ENCODE data around the gene P4HA3.

P4HA3 gene

GRCh38 chr11:74316772-74317505 lies 5.5 kb upstream of the P4HA3 start:
- DNase-seq = no peak

- peak; percentile 60 to 85 (median 76) for DNase-seq
These were observed 886 bp upstream of the P4HA3 start for GRCh38 chr11:74312326-74312725.

DNA sequence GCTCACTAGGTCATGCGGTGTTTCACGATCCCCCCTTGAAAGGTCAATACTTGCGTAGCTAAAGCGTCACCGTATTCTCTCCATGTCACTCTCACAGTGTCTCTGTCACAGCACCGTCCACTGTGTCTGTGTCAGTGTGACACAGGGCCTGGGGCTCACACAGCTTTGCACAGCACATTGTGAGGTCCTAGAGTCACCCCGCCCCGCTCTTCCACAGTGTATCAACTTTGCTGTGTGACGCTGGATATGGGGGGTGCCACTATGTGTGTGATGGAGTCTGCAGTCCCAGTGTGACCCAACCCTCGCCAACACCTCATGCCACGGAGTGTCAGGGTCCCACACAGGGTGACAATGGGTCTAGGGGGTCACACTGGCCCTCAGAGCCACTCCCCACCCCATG lies 583 bp downstream of the P4HA3 start:
- no peak for DNase-seq

DNA sequence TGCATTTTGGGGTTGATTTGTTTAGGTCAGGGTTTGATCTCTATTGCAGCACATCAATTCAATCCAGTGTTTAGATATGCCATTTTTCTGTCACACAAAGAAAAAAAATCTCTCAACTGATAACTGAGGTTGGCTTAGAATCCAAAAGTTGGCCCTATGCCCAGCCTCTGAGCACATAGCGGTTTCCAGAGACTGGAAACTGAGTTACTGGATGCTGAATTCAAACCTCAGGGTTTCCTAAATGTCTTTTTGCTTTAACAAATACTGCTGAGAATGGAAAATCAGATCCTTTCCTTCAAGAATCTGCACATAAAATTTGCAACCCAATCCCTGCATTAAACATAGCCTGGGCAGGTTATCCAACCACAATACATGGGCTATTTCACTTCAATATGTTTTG lies 4.0 kb downstream of the P4HA3 start:
- DNase-seq = no peak

DNA sequence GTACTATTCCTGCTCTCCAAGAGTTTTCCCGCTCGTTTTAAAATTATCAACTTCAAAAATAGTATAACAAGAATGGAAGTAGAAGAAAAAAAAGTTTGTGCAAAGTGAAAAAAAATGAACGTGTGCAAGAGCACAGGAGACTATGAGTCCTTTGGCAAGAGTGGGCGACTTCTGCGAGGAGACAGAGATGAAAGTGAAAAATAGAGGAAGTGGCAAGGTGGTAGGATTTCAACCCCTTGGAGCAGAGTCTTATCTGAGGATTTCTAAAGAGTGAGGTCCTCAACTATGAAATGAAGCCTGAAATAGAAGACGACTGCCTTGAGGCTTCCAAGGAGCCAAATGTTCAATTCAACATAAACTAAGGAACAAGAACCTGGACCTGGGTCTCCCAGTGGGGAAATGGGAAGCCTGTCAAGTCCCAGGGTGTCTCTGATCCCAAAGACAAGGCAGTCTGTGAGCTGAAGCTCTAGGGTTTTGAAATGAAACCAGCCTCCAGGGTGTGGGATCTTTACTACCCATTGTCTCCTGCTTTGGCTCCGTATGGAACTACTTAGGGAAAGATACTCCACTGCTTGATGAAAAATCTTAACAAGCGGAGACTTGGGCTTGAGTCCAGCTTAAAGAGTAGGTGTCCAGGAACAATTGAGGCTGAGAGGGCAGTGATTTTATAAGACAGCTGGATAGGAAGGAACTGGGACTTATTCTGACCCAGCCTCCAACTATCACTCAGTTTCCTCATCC lies 4.8 kb downstream of the P4HA3 start:
- DNase-seq = peak in 3 of 4 experiments; percentile 39 to 59 (median 50)

DNA sequence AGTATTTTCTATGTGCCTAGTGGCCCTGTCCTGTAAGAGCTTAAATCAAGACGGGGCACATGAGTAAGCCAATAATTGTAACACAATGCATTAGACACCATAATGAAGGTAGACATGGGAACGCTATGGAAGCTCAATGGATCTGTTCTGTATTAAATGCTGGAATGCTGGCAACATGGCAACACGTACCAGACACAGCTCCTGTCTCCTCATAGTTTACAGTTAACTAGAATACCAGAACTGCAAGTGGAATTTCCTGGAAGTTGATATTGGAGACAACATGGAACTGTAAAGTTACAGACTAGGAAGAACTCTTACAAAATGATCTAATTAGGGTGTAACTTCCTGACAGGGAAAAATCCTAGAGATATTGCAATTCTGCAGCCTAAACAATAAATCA lies 12.4 kb downstream of the P4HA3 start:
- DNase-seq = no peak

- no peak for DNase-seq
These were observed 14.0 kb downstream of the P4HA3 start for GRCh38 chr11:74297484-74297883.

- DNase-seq = no peak
These were observed 22.5 kb downstream of the P4HA3 start for GRCh38 chr11:74288911-74289310.

- DNase-seq = peak in 3 of 4 experiments; percentile 20 to 38 (median 28)
These were observed 23.3 kb downstream of the P4HA3 start for GRCh38 chr11:74288161-74288560.

DNA sequence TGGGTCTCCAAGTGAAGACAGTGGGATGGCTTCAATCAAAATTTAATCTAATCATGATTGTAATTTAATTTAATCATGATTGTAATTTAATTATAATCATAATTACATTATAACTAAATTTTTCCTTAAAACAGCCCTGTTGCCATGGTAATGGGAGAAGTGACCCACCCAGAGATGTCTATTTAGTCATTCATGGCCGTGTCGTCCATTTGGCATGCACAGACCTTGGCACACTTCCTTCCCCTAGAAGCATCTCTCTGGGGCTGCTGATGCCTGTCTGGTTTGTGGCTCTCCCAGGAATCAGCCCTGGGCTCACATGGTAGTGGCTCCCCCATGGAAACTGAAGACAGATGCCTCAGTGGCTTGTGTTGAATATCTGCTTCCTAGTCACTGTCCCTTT lies 27.0 kb downstream of the P4HA3 start:
- no peak for DNase-seq

- DNase-seq = no peak
These were observed 27.8 kb downstream of the P4HA3 start for GRCh38 chr11:74283580-74284180.

- DNase-seq = no peak
These were observed 28.5 kb downstream of the P4HA3 start for GRCh38 chr11:74282914-74283371.

DNA sequence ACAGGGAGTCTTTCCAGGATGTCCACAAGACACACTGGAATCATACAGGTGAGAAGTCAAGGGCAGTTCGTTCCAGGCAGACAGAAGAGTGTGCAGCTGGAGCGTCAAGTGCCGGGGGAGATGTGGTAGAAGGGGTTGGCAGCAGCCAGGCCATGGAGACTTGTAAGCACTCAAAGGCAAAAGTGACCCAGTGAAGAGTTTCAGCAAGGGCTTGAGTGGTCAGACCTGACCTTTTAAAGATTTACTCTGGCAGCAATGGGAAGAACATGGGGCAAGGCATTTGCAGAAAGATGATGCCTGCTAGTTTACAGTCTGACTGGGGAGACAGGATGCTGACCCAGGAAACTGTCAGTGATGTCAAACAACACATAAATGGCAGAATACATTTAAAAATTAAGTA lies 29.0 kb downstream of the P4HA3 start:
- no peak for DNase-seq

- no peak for DNase-seq
These were observed 30.9 kb downstream of the P4HA3 start for GRCh38 chr11:74280494-74280893.

DNA sequence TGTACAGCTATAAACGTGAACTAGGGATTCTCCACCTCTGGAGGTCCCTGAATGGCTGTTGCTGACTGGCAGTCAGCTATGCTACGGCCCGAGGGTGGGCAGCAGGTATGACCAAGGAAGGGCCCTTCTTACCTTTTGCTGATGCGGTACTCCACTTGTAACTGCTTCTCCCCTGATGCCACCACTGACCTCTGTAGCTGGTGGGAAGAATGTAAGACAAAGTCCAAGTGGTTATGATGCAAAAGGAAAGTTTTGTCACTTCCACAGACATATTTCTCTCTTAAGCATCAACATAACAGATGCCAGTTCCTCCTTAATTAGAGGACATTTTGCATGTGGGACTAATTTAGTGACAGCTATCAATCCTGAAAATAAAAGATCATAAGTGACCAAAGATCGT lies 32.2 kb downstream of the P4HA3 start:
- no peak for DNase-seq

GRCh38 chr11:74278721-74279161 lies 32.7 kb downstream of the P4HA3 start:
- DNase-seq = no peak

- DNase-seq = no peak
These were observed 33.3 kb downstream of the P4HA3 start for GRCh38 chr11:74278103-74278502.

GRCh38 chr11:74276581-74276980 lies 34.9 kb downstream of the P4HA3 start:
- no peak for DNase-seq

- no peak for DNase-seq
These were observed 39.2 kb downstream of the P4HA3 start for GRCh38 chr11:74272276-74272675.

GRCh38 chr11:74269161-74269811 lies 42.2 kb downstream of the P4HA3 start:
- DNase-seq = peak; percentile 9 to 44 (median 43)

DNA sequence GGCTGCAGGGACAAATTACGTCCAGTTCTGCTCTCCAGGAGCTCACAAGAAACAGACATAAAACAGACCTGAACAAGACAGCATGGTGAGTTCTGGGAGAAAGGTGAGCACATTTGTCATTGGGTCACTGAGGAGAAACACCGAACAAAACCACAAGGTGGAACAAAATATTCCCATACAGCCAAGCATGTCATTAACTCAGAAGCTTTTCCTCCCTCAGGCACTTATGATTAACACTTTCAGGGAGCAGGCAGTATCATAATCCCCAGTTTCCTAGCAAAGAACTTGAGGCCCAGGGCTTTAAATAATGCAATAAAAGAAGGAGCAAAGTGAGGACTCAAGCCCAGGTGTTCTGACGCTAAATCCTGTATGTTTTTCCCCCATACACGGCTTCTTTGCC lies 43.0 kb downstream of the P4HA3 start:
- no peak for DNase-seq

DNA sequence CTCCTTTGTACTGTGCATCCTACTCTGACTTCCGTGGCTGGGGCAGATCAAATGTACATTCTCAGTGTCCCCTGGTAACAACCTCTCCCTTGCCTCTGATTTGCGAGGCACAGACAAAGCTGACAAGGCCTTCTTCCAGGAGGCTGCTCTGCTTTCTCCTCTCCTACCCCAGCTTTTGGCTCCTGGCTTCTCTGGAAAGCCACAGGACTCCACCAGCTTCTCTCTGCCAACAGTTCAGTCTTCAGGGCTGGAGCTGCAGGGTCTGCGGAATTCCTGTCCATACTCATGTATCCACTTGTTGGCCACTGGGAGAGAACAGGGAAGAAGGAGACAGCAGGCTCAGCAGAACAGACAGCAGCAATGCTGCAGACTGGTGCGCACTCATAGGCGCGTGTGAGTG lies 44.4 kb downstream of the P4HA3 start:
- DNase-seq = no peak

GRCh38 chr11:74265256-74265655 lies 46.2 kb downstream of the P4HA3 start:
- no peak for DNase-seq
